ACC112 (cell line): ENCODE results near the gene DDR2.
"Not testable (repeated sequence)": the region's sequence is repeated elsewhere in the genome, so short reads cannot be mapped to it uniquely, and the experiment has no call there.

ENCODE experiments used
- H2AFZ ChIP-seq: fragments of 200-600 bp; sonication (generic); one replicate; pipeline ENCODE4 v1.6.0; 2017; ENCODE audit warnings: antibody characterized with exemption, low read length; ENCODE audit not compliant: unreplicated experiment
- H3K27ac ChIP-seq: fragments of 200-600 bp; sonication (generic); 2 replicates; pipeline ENCODE4 v1.5.1; 2014; ENCODE audit warnings: low read depth, mild to moderate bottlenecking, antibody characterized with exemption, low read length, moderate library complexity
- H3K27me3 ChIP-seq: fragments of 200-600 bp; sonication (generic); 2 replicates; pipeline ENCODE4 v1.6.1; 2014; ENCODE audit warnings: mild to moderate bottlenecking, antibody characterized with exemption, low read length, moderate library complexity, mixed read lengths; ENCODE audit not compliant: insufficient read depth
- H3K36me3 ChIP-seq: fragments of 200-600 bp; sonication (generic); 2 replicates; pipeline ENCODE4 v1.6.1; 2016; ENCODE audit warnings: mild to moderate bottlenecking, antibody characterized with exemption, low read length, moderate library complexity, mixed read lengths; ENCODE audit not compliant: insufficient read depth
- H3K4me1 ChIP-seq: fragments of 200-600 bp; sonication (generic); one replicate; pipeline ENCODE4 v1.6.1; 2016; ENCODE audit warnings: low read length, mixed read lengths; ENCODE audit not compliant: insufficient read depth, unreplicated experiment, control insufficient read depth
- H3K4me3 ChIP-seq: fragments of 200-600 bp; sonication (generic); 2 replicates; pipeline ENCODE4 v1.5.1; 2014; ENCODE audit warnings: mild to moderate bottlenecking, low read depth, low read length
- H3K79me2 ChIP-seq: fragments of 200-600 bp; sonication (generic); one replicate; pipeline ENCODE4 v1.6.0; 2016; ENCODE audit warnings: low read length; ENCODE audit not compliant: control insufficient read depth, unreplicated experiment, insufficient read depth

The DDR2 gene

GRCh38 chr1:162734047-162734446 lies 101.8 kb downstream of the DDR2 start:
- no peak overlapping the region for H3K27ac ChIP-seq
- no peak overlapping the region for H2AFZ ChIP-seq
- H3K4me1 ChIP-seq: no peaks in the 10 kb centered on the region
- no peaks in the 10 kb centered on the region for H3K27me3 ChIP-seq
- peaks cover 24% of the 10 kb centered on the region for H3K79me2 ChIP-seq
- H3K36me3 ChIP-seq: peaks cover 44% of the 10 kb centered on the region
- no peak overlapping the region for H3K4me3 ChIP-seq

- Histone ChIP-seq H3K36me3 (peaks cover 44% of the 10 kb centered on the region), H3K4me1 (no peaks in the 10 kb centered on the region), H2AFZ (no peak overlapping the region), H3K4me3 (no peak overlapping the region), H3K79me2 (peaks cover 17% of the 10 kb centered on the region), H3K27me3 (no peaks in the 10 kb centered on the region), H3K27ac (no peak overlapping the region)
These were observed 103.9 kb downstream of the DDR2 start for GRCh38 chr1:162736184-162736583.

GRCh38 chr1:162736633-162737067 lies 104.4 kb downstream of the DDR2 start:
- H3K4me1 ChIP-seq: no peaks in the 10 kb centered on the region
- no peak overlapping the region for H3K4me3 ChIP-seq
- no peak overlapping the region for H2AFZ ChIP-seq
- H3K36me3 ChIP-seq: peaks cover 45% of the 10 kb centered on the region
- H3K27me3 ChIP-seq: no peaks in the 10 kb centered on the region
- H3K79me2 ChIP-seq: peaks cover 15% of the 10 kb centered on the region
- H3K27ac ChIP-seq: no peak overlapping the region

GRCh38 chr1:162740755-162741154 lies 108.5 kb downstream of the DDR2 start:
- no peaks in the 10 kb centered on the region for H3K4me1 ChIP-seq
- H3K79me2 ChIP-seq: peaks cover 4% of the 10 kb centered on the region
- peaks cover 32% of the 10 kb centered on the region; the same call in 1 of the 2 replicates for H3K36me3 ChIP-seq
- no peak overlapping the region for H3K27ac ChIP-seq
- no peak overlapping the region for H2AFZ ChIP-seq
- no peaks in the 10 kb centered on the region for H3K27me3 ChIP-seq
- no peak overlapping the region for H3K4me3 ChIP-seq

- no peak overlapping the region for H3K27ac ChIP-seq
These were observed 109.3 kb downstream of the DDR2 start for GRCh38 chr1:162741574-162741973.

GRCh38 chr1:162746264-162746942 lies 114.1 kb downstream of the DDR2 start:
- not testable (repeated sequence) for H3K4me3 ChIP-seq, H3K27ac ChIP-seq, H3K79me2 ChIP-seq, H3K4me1 ChIP-seq, H3K27me3 ChIP-seq, H2AFZ ChIP-seq
- peaks cover 19% of the 10 kb centered on the region; the same call in 1 of the 2 replicates for H3K36me3 ChIP-seq

More at GRCh38 chr1:162741574-162741973, 109.3 kb downstream of the DDR2 start:
- Histone ChIP-seq H3K36me3 (peaks cover 24% of the 10 kb centered on the region; the same call in 1 of the 2 replicates), H2AFZ (no peak overlapping the region), H3K79me2 (peaks cover 1% of the 10 kb centered on the region), H3K4me1 (no peaks in the 10 kb centered on the region), H3K27me3 (no peaks in the 10 kb centered on the region), H3K4me3 (no peak overlapping the region)

GRCh38 chr1:162753001-162753658 lies 120.9 kb downstream of the DDR2 start:
- Histone ChIP-seq H3K27me3 (no peaks in the 10 kb centered on the region), H3K4me1 (peaks cover 45% of the 10 kb centered on the region), H2AFZ (no peak overlapping the region), H3K4me3 (no peak overlapping the region), H3K27ac (peak overlapping the region; percentile 50; the same call in 1 of the 2 replicates), H3K79me2 (no peaks in the 10 kb centered on the region), H3K36me3 (peaks cover 42% of the 10 kb centered on the region)

GRCh38 chr1:162753998-162754585 lies 121.8 kb downstream of the DDR2 start:
- Histone ChIP-seq H2AFZ (no peak overlapping the region), H3K27me3 (no peaks in the 10 kb centered on the region), H3K27ac (peak overlapping the region; percentile 50), H3K4me1 (peaks cover 45% of the 10 kb centered on the region), H3K36me3 (peaks cover 42% of the 10 kb centered on the region), H3K4me3 (no peak overlapping the region), H3K79me2 (no peaks in the 10 kb centered on the region)

- H3K27ac ChIP-seq: no peak overlapping the region
- H3K36me3 ChIP-seq: peaks cover 49% of the 10 kb centered on the region
- H3K4me3 ChIP-seq: no peak overlapping the region
- H3K79me2 ChIP-seq: no peaks in the 10 kb centered on the region
- peaks cover 45% of the 10 kb centered on the region for H3K4me1 ChIP-seq
- no peak overlapping the region for H2AFZ ChIP-seq
- no peaks in the 10 kb centered on the region for H3K27me3 ChIP-seq
These were observed 123.0 kb downstream of the DDR2 start for GRCh38 chr1:162755306-162755705.

GRCh38 chr1:162756523-162756922 lies 124.3 kb downstream of the DDR2 start:
- no peak overlapping the region for H2AFZ ChIP-seq
- H3K4me1 ChIP-seq: peaks cover 45% of the 10 kb centered on the region
- H3K27ac ChIP-seq: peak overlapping the region; percentile 51
- H3K79me2 ChIP-seq: no peaks in the 10 kb centered on the region
- no peaks in the 10 kb centered on the region for H3K27me3 ChIP-seq
- H3K4me3 ChIP-seq: no peak overlapping the region
- H3K36me3 ChIP-seq: peaks cover 59% of the 10 kb centered on the region
